ENCODE data around the gene WHRN.

GRCh38 chr9:114503009-114503408, 2.3 kb downstream of the WHRN start:
- TF ChIP-seq ZNF232 (CRISPR knock-in tag; IDR thresholded peaks at IDR 0.05) (no peak), JUN (CRISPR knock-in tag; IDR thresholded peaks at IDR 0.05) (no peak)
